HG02588 (cell line): ENCODE data around the gene FKBP1A.
A peak's percentile ranks its signal among the peaks of the same experiment; 100 is the strongest.

ENCODE experiments used
- ATAC-seq: cut with Tn5 transposase; IDR thresholded peaks from one replicate; pipeline ENCODE4 v1.9.1; 2021; ENCODE audit warnings: mild to moderate bottlenecking, moderate library complexity; ENCODE audit not compliant: unreplicated experiment

Gene FKBP1A

DNA sequence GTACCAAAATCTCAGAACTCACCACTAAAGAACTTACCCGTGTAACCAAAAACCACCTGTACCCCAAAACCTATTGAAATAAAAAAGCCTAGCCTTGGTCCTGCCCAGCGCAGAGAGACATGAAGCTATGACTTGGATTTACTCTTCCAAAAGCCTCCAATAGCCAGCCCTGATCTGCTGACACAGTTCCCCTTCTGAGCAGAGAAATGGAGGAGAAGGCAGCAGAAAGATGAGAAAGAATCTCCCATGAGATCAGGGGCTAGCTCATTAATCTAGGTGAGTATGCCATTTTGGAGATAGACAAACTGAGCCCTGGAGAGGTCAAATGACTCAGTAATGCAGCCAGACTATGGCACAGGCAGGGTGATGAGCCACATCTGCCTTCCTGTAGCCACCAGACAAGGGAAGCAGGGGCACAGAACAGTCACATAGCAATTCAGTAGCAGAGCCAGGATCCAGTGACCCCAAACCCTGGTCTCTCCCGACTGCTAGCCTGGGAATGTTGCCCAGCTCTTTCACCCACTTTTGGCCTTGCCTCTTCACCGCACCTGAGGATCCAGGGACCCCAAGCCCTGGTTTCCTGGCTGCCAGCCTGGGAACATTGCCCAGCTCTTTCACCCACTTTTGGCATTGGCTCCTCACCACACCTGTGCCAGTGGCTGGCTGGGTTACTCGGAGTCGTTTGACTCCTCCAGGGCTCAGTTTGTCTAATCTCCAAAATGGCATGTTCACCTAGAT, 56.7 kb downstream of the FKBP1A start:
- ATAC-seq = no peak

- ATAC-seq = no peak
These were observed 58.1 kb downstream of the FKBP1A start for GRCh38 chr20:1334761-1335160.

GRCh38 chr20:1334370-1334731, 58.5 kb downstream of the FKBP1A start:
- ATAC-seq = no peak

DNA sequence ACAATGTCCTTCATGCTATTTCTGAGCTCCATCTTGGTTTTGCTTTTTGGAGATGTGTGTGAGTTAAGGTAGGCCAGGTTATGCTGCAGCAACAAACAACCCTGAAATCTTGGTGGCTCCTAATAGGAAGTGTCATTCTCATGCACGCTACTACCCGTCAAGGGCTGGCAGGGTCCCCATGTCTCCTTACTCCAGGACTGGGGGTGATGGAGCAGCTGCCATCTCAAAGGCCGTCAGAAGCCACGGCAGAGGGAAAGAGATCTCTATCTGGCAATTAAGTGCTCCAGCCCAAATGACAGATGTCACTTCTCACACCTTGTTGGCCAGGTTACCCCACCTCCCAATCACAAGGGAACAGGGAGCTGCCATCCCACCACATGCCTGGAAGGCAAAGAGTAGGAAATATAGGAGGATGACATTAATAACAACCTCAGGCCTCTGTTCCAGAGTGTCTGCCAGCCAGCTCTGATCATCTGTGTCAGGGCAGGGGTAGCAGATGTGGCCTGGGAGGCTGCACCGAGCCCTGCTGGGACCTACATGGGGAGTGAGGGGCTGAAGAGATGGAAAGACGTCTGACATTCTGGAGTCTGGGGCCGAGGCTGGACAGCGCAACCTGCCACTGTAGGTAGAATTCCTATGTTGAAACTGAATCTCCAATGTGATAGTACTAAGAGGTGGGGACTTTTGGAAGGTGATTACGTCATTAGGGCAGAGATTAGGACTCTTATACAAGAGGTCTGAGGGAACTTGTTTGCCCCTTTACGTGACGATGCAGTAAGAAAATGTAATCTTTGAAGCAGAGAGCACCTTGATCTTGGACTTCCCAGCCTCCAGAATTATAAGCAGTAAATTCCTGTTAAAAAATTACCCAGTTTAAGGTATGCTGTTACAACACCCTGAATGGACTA, 59.1 kb downstream of the FKBP1A start:
- ATAC-seq = no peak

DNA sequence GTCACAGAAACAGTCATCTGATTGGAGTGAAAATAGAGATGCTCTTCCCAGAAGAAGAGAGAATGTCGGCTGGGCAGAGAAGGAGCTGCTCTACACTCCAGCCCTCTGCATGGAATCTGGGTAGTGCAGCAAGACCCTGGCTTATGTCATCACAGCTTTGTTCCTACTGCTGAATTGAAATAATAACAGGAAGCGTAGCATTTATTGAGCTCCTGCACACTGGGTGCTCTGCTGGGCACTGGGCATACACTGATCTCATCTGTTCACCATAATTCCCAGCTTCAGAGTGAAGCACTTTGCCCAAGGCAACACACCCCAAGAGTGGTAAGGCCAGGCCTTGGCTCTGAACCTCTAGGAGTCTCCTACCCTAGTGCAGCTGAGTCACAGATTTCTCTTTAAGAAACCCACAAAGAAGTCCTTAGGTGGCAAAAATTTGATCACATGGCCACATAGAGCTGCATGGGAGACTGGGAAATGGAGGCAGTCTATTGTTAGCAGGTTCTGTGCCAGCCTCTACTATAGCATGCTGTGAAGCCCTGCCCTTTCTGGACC, 60.0 kb downstream of the FKBP1A start:
- no peak for ATAC-seq

GRCh38 chr20:1331801-1332453, 60.9 kb downstream of the FKBP1A start:
- ATAC-seq = no peak

GRCh38 chr20:1331101-1331500, 61.8 kb downstream of the FKBP1A start:
- ATAC-seq = no peak

DNA sequence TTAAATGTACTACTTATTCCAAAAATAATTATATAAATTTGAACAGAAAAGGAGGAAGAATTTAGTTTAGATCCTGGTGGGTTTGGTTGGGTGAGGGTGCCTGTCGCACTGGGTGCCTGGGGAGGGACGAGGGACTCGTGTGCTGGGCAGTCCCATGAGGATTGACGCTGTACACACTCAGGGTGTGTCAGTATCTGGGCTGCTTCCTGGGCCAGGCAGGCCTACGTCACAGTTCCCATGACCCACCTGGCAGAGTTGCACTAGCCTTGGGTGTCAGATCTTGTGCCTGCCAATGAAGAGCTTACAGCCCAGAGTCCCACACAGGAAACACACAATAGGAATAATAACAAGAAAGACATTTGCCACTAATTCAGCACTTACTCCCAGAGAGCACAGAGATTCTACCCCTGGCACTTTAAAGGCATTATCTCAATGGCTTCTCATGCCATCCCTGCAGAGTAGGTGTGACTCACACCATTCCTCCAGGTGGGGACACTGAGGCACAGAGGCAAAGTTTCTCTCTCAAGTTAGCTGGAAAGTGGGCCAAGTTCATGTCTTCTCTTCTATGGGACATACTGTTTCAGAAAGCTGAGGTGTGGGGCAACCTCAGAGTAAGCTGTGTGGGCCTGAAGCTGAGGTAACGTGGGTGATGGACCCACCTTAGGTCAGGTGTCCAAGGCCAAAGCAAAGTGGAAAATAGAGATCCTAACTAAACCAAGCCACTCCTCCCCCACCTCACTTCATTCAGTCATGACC, 62.6 kb downstream of the FKBP1A start:
- ATAC-seq = no peak

DNA sequence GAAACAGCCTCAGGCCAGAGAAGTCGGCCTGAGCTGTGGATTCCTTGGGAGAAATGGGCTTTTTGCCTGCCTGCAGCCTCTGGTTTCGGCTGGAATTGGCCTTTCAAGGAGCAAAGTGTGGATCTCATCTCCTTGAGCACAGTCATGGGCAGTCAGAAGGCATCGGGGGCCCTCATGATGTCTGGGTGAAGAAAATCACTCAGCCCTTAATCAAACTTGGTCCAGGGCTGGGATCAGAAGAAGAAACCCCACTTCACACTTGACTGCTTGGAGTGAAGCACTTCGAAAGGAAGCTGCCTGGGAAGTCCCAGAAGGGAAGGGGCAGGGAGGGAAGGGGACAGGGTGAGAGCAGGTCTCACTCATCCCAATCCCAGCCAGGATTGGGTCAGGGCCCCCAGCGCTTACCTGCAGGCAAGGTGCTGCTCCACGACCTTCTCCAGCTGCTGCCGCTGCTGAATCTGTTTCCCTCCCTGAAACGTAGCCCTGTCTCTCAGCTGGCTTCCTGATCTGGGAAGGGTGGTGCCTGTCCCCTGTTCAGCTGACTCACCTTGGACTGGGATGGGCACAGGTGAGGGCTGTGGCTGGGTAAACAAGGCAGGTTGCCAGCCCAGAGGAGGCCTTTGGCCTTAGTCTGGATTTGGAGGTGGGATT, 64.0 kb downstream of the FKBP1A start, which contains the start of gene SDCBP2:
Gene SDCBP2, minus strand, starts transcription at position 460 of the 651 bp plus-strand sequence. CDS start 8,723 bp downstream, outside the sequence.
- no peak for ATAC-seq

GRCh38 chr20:1327827-1328679, 64.8 kb downstream of the FKBP1A start:
- no peak for ATAC-seq

DNA sequence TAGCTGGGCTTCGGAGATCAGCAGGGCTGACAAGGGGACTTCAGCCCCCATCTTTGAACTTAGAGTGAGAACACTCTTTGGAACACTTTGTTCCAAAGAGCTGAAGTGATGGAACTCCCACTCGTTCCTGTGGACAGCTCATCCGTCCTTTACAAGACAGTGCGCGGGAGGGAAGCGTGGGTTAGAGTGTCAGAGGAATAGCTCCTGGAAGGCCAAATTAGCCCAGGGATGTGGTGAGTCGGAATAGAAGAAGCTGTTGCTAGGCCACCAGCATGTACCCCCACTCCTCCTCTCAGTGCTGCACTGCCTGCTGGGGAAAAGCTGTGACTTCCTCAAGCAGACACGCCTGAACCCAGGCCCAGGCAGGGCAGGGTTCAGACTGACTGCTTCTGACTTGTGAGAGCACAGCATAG, 65.6 kb downstream of the FKBP1A start:
- ATAC-seq = no peak

DNA sequence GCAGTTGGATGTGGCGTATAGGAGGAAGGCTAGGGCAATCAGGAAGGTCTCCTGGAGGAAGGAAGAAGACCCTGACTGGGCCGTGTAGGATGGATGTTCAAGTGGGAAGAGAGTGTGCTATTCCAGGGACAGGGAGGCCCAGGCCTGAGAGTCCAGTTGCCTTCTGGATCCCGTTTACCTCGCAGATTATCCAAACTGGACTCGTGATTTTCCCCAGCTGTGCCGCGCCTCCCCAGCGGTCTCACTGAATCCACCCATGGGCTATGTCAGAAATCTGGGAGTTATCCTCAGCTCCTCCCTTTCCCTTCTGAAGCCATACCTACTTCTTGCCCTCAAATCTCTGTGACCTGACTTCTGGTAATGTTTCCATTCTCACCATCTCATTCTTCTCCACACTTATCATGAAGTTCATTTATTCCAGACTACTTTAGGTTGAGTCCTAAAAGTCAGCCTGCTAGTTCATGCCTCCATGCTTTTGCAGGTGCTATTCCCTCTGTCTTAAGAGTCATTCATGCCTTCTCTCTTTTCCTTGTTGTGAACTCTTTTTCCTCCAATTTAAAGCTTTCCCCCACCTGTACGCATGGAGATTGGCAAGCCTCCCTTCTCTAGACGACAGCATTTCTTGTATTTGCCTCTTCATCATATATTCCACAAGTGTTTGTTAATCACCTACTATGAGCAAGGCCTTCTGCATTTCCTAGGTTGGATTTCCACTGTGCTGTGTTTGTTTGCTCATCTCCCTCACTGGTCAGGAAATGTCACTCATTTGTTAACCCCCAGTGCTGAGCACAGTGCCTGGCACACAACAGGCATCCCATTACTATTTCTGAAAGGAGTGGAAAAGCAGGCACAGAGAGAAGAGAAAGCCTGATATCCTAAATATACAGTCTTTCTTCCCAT, 66.6 kb downstream of the FKBP1A start:
- no peak for ATAC-seq

GRCh38 chr20:1325173-1326030, 67.5 kb downstream of the FKBP1A start:
- ATAC-seq = peak; percentile 84

- no peak for ATAC-seq
These were observed 68.2 kb downstream of the FKBP1A start for GRCh38 chr20:1324598-1325172.

GRCh38 chr20:1323830-1324597, 68.8 kb downstream of the FKBP1A start:
- ATAC-seq = no peak

GRCh38 chr20:1323256-1323655, 69.6 kb downstream of the FKBP1A start:
- ATAC-seq = no peak
